ENCODE data around the gene FBXW10B.
"Not testable (repeated sequence)": the region's sequence is repeated elsewhere in the genome, so short reads cannot be mapped to it uniquely, and the experiment has no call there.

- TF ChIP-seq POLR2AphosphoS5, POLR2A, EP300 (IDR thresholded peaks at IDR 0.05): not testable (repeated sequence)
- TF ChIP-seq, protein P1, sequence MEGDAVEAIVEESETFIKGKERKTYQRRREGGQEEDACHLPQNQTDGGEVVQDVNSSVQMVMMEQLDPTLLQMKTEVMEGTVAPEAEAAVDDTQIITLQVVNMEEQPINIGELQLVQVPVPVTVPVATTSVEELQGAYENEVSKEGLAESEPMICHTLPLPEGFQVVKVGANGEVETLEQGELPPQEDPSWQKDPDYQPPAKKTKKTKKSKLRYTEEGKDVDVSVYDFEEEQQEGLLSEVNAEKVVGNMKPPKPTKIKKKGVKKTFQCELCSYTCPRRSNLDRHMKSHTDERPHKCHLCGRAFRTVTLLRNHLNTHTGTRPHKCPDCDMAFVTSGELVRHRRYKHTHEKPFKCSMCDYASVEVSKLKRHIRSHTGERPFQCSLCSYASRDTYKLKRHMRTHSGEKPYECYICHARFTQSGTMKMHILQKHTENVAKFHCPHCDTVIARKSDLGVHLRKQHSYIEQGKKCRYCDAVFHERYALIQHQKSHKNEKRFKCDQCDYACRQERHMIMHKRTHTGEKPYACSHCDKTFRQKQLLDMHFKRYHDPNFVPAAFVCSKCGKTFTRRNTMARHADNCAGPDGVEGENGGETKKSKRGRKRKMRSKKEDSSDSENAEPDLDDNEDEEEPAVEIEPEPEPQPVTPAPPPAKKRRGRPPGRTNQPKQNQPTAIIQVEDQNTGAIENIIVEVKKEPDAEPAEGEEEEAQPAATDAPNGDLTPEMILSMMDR (IDR thresholded peaks at IDR 0.05): not testable (repeated sequence)
These were observed 31.5 kb downstream of the FBXW10B start for GRCh38 chr17:15588017-15588416.

All from sigmoid colon (tissue), 4 donors.